ENCODE results near the gene KCNQ2.

- TF ChIP-seq CTCF (IDR thresholded peaks at IDR 0.05) (no peak), POLR2AphosphoS5 (IDR thresholded peaks at IDR 0.05) (no peak), EP300 (IDR thresholded peaks at IDR 0.05) (no peak), POLR2A (IDR thresholded peaks at IDR 0.05) (no peak)
These were observed 36.7 kb upstream of the KCNQ2 start for GRCh38 chr20:63509088-63509564.

Data from gastroesophageal sphincter (tissue), 3 donors.